LNCaP clone FGC (cell line): ENCODE results near the gene LTV1.

Experiments used
- DNase-seq: peaks from one replicate; pipeline ENCODE4 v3.0.0-alpha.2; 2011; ENCODE audit warnings: low read depth
- H3K4me3 ChIP-seq: 2 replicates; pipeline ENCODE4 v1.5.1; 2011; ENCODE audit warnings: mild to moderate bottlenecking, low read depth, low read length, control low read depth
- TF ChIP-seq, protein P1 (sequence below): IDR thresholded peaks from 2 replicates; pipeline ENCODE4 v1.5.1; 2012; ENCODE audit warnings: mild to moderate bottlenecking; ENCODE audit not compliant: control insufficient read depth, insufficient read depth; ENCODE audit errors: extremely low read depth

Gene LTV1

GRCh38 chr6:143807103-143807772 is 35.9 kb upstream of the LTV1 start:
- DNase-seq: no peak
- no peak overlapping the region for H3K4me3 ChIP-seq

DNA sequence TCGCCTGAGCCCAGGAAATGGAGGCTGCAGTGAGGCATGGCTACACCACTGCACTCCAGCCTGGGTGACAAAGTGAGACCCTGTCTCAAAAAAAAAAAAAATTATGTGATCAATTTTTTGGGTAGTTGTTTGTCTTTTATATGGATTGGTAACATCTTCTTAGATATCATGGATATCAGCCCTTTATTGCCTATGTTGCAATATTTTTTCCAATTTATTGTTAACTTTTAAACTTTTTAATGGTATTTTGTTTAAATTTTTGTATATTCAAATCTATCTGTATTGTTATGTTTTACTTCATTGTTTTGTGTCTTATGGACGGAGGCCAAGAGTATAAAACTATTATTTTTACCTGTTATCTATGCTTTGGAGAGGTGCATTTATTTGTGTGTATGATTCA is 32.4 kb upstream of the LTV1 start:
- DNase-seq: no peak
- TF ChIP-seq, protein P1, sequence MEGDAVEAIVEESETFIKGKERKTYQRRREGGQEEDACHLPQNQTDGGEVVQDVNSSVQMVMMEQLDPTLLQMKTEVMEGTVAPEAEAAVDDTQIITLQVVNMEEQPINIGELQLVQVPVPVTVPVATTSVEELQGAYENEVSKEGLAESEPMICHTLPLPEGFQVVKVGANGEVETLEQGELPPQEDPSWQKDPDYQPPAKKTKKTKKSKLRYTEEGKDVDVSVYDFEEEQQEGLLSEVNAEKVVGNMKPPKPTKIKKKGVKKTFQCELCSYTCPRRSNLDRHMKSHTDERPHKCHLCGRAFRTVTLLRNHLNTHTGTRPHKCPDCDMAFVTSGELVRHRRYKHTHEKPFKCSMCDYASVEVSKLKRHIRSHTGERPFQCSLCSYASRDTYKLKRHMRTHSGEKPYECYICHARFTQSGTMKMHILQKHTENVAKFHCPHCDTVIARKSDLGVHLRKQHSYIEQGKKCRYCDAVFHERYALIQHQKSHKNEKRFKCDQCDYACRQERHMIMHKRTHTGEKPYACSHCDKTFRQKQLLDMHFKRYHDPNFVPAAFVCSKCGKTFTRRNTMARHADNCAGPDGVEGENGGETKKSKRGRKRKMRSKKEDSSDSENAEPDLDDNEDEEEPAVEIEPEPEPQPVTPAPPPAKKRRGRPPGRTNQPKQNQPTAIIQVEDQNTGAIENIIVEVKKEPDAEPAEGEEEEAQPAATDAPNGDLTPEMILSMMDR: no peak
- H3K4me3 ChIP-seq: no peak overlapping the region

More at GRCh38 chr6:143807103-143807772, 35.9 kb upstream of the LTV1 start:
- TF ChIP-seq, protein P1: no peak

- TF ChIP-seq, protein P1: no peak
Observed at GRCh38 chr6:143811501-143812157, 31.5 kb upstream of the LTV1 start.

DNA sequence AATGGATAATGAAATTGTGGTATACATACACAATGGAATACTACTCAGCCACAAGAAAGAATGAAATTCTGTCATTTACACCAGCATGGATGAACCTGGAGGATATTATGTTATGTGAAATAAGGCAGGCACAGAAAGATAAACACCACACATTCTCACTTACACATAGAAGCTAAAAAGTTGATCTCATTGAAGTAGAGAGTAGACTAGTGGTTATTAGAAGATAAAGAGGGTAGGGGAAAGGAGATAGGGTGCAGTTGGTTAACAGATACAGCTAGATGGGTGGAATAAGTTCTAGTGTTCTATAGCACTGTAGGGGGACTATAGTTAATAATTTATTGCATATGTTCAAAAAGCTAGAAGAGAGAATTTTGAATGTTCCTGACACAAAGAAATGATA is 25.5 kb upstream of the LTV1 start:
- DNase-seq: no peak
- H3K4me3 ChIP-seq: no peak overlapping the region
- TF ChIP-seq, protein P1: no peak

More at GRCh38 chr6:143811501-143812157, 31.5 kb upstream of the LTV1 start:
- H3K4me3 ChIP-seq: no peak overlapping the region
- DNase-seq: no peak

- TF ChIP-seq, protein P1: no peak
- no peak for DNase-seq
- no peak overlapping the region for H3K4me3 ChIP-seq
Observed at GRCh38 chr6:143821359-143821758, 21.8 kb upstream of the LTV1 start.

GRCh38 chr6:143822584-143823024 is 20.5 kb upstream of the LTV1 start:
- DNase-seq: no peak
- TF ChIP-seq, protein P1: no peak
- no peak overlapping the region for H3K4me3 ChIP-seq
